EL (cell line): ENCODE results near the gene PCDHGA7.
"Not testable (repeated sequence)": the region's sequence is repeated elsewhere in the genome, so short reads cannot be mapped to it uniquely, and the experiment has no call there.

Source experiments
- DNase-seq: peaks from one replicate; pipeline ENCODE4 v3.0.0-alpha.2; 2016

PCDHGA7 gene

DNA sequence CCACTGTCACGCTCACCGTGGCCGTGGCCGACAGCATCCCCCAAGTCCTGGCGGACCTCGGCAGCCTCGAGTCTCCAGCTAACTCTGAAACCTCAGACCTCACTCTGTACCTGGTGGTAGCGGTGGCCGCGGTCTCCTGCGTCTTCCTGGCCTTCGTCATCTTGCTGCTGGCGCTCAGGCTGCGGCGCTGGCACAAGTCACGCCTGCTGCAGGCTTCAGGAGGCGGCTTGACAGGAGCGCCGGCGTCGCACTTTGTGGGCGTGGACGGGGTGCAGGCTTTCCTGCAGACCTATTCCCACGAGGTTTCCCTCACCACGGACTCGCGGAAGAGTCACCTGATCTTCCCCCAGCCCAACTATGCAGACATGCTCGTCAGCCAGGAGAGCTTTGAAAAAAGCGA lies 50.2 kb downstream of the PCDHGA7 start:
- DNase-seq = not testable (repeated sequence)

DNA sequence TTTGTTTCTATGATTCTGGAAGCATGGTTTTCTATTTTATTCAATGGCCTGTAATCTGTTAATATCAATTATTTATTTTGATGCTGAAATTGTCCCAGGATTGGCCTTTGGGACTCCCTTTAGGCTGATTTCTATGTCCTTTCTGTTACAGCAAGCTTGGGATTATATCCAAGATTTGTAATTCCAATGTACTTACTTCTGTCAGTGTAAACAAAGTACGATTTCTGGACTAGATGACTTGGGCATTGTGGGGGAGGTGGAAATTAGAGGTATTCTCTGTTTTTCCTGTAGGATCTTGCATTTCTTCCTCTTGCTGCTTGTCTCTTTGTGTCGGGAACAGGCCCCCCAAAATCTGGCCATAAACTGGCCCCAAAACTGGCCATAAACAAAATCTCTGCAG lies 51.5 kb downstream of the PCDHGA7 start:
- peak; percentile 17 for DNase-seq
